HepG2 (cell line): Measurements from ENCODE around the gene ZMYND8.

ENCODE experiments used
- NFYB ChIP-seq: sonication (generic); formaldehyde crosslinking; IDR thresholded peaks from 2 replicates; pipeline ENCODE4 v1.4.0; 2020; ENCODE audit warnings: missing genetic modification reagents
- PHF20 ChIP-seq: sonication (generic); formaldehyde crosslinking; IDR thresholded peaks from 2 replicates; pipeline ENCODE4 v1.5.0; 2020; ENCODE audit warnings: mild to moderate bottlenecking, missing genetic modification reagents
- TCF7L2 ChIP-seq: IDR thresholded peaks from 2 replicates; pipeline ENCODE4 v1.6.1; 2011; ENCODE audit warnings: mild to moderate bottlenecking, low read depth, low read length, moderate library complexity
- TF ChIP-seq, protein P1 (sequence below): sonication (generic); formaldehyde crosslinking; IDR thresholded peaks from 2 replicates; pipeline ENCODE4 v1.9.0; 2021; ENCODE audit warnings: missing genetic modification reagents, mild to moderate bottlenecking, borderline replicate concordance

DNA sequence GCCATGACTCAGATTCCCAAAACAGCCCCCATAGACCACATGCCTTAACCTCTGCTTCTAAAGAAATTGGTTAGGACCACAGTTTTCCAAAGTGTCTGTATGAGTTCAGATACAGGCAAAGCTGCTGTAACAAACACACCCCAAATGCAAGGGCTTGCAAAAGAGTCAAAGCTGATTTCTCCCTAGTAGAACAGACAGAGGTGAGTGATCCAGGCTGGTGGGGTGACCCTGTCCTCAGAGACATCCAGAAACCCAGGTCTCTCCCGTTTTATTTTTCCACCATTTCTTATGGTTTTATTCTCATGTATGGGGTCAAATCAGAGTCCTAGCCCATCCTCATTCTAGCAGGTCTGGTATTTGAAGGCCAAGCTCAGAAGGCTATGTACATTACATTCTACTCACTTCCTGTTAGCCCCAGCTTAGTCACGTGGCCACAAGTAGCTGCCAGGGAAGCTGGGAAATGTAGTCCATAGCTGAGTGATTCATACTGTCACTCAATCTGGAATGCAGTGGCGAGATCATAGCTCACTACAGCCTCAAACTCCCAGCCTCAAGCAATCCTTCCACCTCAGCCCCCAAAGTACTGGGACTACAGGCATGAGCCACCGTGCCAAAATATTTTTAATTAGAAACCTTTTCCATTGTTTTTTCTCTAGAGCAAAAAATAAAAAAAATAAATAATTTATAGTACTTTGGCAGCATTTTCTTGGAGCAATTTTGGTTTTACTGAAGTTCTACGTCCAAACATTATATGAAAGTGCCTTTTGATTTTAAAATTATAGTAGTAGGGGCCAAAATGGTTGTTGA is 175.2 kb downstream of the ZMYND8 start:
- TF ChIP-seq NFYB (CRISPR knock-in tag) (no peak), PHF20 (CRISPR knock-in tag) (peak; percentile 82), TCF7L2 (no peak)
- TF ChIP-seq, protein P1, sequence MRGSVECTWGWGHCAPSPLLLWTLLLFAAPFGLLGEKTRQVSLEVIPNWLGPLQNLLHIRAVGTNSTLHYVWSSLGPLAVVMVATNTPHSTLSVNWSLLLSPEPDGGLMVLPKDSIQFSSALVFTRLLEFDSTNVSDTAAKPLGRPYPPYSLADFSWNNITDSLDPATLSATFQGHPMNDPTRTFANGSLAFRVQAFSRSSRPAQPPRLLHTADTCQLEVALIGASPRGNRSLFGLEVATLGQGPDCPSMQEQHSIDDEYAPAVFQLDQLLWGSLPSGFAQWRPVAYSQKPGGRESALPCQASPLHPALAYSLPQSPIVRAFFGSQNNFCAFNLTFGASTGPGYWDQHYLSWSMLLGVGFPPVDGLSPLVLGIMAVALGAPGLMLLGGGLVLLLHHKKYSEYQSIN (CRISPR knock-in tag), result no peak
